Ramos (cell line): ENCODE data around the gene AVPI1.

Experiments used
- in situ Hi-C: fragments of 300-500 bp; cut with MboI; formaldehyde crosslinking; loops from one replicate; pipeline ENCODE4 v1.14.3; 2022; ENCODE audit warnings: low sequenced_read_pairs; ENCODE audit not compliant: unreplicated experiment

AVPI1 gene

DNA sequence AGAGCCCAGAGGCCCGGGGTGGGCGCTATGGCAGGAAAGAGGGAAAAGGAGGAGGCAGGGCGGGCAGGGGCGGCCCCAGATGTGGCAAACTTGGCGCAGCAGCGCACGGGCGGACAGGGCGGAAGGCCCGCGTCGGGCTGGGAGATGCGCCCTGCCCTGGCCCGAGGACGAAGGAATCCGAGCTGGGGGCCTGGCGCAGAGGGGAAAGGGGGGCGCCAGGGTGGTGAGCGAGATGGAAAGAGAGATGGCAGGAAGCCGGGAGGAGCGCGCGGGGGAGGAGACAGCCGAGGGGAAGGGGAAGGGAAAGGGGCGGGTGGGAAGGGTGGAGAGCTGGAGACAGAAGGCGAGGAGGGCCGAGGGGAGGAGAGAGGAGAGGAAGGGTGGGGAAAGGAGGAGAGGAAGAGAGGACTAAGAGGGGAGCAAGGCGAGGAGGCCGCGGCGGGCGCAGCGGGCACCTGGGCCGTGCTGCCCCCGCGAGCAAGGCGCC is 26.3 kb upstream of the AVPI1 start, which contains the start of gene MARVELD1:
MARVELD1 (plus strand) TSS at position 392 of the 487 bp plus-strand sequence. CDS start 147 bp downstream, outside the sequence.
- in situ Hi-C loops, result no loop called here

DNA sequence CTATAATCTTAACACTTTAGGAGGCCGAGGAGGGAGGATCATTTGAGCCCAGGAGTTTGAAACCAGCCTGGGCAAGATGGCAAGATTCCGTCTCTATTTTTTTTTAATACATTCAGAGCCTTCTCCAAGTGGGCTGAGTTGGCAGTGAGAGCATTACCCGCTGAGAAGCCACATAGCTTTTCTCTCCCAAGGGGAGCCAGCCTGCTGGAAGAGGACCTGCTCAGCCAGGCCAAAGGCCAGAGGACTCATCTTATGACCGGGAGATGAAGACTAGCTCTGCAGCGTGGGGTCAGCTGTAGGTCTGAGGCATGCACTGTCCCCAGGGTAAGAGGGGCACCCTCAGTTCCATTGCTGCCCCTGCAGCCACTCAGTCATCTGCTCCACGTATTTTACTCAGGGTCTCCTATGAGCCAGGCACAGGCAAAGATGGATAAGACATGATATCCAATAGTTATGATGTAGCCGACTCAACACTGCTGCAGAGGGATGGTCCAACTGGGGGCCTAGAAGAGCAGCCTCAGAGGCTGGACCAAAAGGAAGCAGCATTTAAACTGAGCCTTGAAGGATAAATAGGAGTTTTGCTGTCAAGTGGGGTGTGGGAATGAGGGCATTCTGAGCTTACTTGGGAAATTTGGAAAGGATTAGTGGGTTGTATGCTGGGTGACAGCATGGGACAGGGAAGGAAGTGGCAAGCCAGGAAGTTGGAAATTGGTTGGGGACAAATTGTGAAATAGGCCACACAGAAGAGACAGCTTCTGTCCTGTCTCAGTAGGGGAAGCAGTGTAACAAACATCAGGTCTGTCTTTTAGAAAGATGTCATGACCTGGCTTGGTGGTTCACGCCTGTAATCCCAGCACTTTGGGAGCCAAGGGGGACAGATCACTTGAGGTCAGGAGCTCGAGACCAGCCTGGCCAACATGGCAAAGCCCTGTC is 24.9 kb upstream of the AVPI1 start:
- in situ Hi-C loops, result no loop called here

DNA sequence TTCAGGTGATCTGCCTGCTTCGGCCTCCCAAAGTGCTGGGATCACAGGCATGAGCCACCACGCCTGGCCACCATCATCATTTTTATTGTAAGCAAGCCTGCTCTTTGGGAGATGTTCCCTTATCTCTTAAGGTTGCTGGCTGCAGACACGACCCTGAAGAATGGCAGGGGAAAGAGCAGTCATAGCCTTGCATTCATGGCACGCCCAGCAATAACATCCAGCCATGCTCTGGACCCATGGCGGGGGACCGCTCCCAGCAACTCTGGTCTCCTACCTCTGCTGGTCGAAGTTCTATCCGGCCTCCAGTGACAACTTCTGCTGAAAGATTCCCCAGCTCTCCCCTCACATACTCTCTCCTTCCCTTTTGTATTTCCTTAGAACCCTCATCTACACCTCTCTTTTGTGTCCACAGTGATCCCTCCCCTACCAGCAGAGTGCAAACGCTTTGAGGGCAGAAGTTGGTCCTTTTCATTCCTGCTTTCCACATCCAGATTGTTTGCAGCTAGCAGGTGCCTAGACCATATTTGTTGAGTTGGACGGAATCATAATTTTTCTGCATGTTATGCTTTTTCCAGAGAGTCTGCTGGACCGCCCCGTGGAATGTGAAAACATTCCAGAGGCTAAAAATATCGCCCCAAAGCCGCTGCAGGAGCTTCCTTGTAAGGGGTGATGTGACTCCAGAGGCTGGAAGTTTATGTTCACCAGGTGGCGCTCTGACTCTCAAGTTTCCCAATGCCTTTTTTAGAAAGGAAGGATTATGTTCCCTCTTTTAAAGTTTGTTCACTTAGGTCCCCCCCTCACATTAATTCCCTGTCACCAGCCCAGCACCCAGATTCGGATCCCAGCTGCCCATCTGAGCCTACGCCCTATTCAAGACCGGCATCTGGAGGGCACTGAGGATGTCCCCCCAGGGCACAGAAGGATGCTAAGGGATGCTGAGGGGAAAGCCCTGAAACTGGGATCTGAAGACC is 22.2 kb upstream of the AVPI1 start:
- in situ Hi-C loops, result no loop called here

DNA sequence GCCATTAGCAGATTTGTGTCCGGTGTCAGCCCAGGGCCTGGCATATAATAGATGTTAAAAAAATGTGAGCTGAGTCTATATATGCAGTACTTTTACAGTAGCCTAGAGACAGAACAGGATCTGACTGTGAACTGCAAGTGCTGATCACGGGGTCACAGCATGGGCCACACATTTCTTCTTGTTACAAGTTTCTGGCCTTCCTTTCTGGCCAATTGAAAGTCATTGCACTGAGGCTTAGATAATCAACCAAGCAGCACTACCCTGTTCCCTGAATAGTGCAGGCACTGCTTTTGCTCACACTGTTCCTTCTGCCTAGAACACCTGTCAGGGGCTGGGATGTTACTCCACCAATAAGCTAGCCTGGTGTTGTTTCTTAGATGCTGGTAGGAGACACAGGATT is 21.1 kb upstream of the AVPI1 start:
- in situ Hi-C loops, result no loop called here

DNA sequence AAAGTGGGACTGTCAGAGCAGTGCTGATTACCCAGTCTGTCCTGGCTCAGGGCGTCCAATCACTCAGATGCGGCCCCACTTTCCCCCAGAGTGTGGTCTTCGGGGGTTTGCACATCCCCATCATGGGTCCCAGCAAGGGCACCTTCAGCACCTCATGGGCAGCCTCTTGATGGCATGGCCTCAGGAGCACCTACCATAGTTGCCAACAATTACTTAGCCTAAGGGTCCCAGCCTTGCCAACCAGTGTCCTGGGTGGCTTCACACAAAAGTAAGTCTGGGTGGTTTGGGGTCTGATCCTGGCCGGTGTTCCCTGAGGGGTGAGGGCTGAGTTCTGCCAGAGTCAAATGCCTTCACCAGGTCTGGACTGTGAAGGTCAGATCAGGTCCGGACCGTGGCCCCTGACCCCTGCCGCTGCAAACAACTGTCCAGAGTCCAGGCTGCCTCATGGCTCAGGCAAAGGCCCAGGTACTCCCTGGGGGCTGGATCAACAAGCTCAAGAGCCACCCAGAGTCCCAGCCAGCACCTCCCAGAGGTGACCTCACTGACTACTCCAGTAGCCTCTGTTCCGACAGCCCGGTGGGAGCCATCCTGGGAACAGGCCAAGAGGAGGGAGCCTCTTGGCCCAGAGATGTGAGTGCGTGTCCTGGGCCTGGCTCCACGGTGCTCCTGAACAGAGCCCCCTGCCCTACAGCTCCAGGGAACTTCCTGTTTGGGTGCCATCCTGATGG is 20.3 kb upstream of the AVPI1 start:
- in situ Hi-C loops, result no loop called here

DNA sequence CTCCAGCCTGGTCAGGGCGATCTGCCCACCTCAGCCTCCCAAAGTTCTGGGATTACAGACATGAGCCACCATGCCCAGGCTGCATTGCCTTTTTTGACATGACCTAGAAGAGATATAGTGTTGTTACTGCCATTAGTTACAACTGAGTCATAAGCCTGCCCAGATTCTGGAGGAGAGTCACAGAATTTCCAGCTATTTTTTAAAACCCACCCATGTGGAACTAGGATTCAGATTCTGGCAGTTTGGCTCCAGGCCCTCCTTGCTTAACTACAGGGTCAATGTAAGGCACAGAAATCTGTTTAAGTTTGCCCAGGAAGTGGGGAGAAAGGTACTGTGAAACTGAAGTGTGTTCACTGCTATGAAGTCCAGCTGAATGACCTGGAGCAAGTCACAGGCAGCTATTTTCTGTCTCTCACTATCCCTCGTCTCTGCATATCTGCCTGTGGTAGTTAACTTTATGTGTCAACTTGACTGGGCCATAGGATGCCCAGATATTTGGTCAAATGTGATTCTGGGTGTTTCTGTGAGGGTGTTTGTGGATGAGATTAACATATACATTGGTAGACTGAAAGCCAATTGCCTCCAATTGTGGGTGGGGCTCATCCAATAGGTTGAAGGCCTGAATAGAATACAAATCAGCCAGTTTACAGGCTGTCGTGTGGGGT is 18.1 kb upstream of the AVPI1 start:
- in situ Hi-C loops, result no loop called here

DNA sequence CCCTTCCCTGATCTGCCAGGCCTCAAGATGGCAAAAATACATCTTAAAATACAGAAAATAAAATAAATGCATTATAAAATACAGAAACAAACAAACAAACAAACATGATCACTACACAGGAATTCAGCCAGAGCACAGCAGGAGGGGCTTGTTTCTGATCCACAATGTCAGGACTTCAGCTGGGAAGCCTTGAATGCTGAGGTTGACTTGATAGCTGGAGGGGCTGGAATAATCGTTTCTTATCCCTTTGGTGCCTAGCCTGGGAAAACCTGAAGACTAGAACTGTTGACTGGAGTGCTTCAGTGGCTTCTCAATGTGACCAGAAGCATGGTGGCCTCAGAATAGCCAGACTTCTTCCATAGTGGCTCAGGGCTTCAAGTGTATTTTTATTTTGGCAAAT is 17.3 kb upstream of the AVPI1 start:
- in situ Hi-C loops, result no loop called here

DNA sequence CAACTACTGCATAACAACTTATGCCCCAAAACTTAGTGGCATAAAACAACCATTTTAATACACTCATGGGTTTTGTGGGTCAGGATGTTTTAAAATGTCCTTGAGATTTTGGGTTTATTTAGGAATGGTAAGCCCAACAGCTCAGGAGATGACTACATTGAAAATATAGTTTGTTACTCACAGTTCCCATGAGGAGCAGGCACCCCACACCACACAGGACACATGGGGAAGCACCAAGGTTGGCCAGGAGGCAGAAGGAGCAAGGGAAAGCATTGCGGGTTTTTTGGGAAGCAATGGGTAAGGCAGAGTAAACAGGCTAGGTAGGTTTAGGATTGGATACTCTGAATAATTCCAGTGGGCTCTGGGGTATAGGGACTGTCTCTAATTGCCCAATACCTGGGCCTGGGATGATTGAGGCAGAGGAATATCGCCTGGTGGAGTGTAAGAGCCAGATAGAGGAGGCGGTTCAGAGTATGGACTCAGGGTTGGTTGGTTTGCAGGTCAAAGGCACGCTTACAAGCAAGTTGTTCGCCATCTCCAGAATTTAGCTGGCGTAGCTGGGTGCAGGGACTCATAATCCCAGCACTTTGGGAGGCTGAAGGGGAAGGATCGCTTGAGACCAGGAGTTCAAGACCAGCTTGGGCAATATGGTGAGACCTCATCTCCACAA is 16.5 kb upstream of the AVPI1 start:
- in situ Hi-C loops, result no loop called here

DNA sequence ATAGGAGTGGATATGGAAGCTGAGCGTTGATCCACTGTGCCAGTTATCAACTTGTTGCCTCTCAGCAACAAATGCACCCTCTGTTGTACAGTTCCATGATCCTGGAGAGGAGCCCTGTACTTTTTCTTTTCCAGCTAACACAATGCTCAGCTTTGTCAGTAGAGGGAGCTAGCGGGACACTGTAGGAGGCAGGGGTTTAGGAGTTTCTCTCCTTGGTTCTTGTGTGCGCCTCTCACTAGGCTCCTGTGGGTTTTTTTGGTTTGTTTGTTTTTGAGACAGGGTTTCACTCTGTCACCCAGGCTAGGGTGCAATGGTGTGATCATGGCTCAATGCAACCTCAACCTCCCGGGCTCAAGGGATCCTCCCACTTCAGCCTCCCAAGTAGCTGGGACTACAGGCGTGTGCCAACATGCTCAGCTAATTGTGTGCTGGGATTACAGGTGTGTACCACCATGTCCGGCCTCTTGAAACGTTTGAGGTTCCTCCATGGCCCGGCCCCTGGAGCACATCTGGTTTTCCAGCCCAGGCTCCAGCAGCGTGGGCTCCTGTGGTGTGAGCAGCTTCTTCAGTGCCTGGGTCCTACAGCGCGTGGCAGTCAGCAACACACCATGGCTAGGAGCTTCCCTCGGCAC is 14.5 kb upstream of the AVPI1 start:
- in situ Hi-C loops, result no loop called here

DNA sequence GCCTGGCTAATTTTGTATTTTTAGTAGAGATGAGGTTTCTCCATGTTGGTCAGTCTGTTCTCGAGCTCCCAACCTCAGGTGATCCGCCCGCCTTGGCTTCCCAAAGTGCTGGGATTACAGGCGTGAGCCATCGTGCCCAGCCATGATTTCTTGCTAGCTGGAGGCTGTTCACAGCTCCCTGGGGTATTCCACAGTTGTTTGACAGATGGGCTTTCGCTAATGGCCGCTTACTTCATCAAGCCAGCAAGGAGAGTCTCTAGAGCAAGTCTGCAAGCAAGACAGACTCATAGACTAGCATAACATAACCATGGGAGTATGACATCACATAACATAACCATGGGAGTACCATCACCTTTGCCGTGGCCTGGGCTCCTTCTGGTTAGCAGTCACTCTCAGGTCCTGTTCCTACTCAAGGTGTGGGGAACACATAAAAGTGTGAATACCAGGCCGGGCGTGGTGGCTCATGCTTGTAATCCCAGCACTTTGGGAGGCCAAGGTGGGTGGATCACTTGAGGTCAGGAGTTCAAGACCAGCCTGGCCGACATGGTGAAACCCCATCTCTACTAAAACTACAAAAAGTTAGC is 11.1 kb upstream of the AVPI1 start:
- in situ Hi-C loops, result loop anchor here (10.0 kb wide), 1 partner anchor 177 kb away; no protein-coding TSS in a partner anchor

DNA sequence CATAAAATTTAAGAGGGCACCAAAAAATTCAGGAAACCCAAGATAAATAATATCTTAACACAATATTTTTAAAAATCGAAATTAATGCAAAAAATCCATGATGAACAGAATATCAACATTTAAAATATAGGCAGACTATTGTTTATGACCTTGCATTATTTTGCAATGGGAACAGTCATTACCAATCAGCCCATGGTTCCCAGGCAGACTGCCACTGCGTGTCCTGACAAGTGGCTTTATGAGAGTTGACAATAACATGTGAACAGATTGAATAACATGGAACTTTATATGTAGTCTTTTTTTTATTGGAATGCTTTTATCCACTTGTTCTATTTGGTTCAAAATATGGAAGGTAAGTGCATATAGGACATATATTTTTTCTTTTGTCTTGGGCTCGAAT is 3.1 kb upstream of the AVPI1 start:
- in situ Hi-C loops, result loop anchor here (10.0 kb wide), 1 partner anchor 185 kb away; no protein-coding TSS in a partner anchor

DNA sequence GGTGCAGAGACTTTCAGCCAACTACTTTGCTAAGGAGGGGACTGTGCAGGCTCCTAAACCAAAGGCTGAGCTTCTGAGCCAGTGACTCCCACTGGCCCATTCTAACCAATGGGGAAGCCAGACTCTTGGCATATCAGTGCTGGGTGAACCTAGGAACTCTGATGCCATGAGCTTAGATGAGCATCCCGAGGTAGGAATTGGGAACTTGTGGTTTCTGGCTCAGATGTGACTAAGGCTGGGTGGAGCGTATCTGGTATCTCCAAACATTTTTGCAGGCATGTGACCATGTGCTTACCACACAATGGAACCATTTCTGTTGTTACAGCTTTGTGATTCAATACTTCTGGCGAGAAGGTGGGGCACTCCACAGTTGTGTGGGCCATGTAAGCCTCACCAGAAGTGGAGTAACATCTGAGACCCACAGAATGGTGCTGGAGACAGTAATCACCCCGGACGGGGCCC is 2.5 kb upstream of the AVPI1 start:
- in situ Hi-C loops, result loop anchor here (10.0 kb wide), 1 partner anchor 185 kb away; no protein-coding TSS in a partner anchor

DNA sequence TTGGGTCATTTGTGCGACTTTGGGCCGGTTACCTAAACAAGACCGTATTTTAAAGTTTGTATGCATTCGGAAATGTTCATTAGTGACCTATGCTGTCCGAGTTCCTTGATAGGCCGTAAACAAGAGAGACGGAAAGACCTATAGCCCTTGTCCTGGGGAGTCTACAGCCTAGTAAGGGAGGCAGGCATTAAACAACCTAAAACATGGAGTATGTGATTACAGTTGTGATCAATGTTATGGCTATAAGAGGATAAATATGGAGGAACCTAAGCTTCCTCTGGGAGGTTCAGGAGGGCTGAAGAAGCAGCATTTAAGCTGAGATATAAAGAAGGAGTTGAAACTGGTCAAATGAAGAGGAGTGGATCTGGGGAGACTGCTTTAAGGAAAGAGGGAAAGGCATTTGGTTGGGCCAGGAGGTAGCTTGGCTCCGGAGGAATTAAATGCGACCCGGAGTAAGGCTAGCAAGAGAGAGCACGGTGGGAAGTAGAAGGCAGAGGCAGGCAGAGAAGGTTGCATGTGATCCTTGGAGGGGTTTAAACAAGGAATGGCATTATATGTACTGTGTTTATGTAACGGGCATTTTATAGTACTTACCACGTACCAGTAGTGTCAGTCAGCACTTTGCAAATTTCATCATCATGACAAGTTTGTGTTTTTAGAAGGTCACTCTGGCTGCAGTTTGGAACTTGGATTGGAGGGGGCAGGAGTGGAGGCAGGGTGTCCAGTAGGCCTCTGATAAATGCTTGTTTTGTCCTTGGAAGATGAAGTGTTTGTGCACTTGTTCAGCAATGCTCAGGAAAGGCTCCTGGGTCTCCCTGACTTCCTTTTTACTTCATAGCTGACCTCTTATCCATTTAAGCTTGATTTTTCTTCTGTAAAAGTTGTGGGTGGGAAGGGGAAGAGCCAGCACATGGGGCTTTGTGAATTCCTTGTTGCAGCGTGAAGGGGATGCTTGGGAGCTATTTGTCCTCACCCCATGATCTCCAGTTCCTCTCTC is 1.0 kb upstream of the AVPI1 start:
- in situ Hi-C loops, result no loop called here

DNA sequence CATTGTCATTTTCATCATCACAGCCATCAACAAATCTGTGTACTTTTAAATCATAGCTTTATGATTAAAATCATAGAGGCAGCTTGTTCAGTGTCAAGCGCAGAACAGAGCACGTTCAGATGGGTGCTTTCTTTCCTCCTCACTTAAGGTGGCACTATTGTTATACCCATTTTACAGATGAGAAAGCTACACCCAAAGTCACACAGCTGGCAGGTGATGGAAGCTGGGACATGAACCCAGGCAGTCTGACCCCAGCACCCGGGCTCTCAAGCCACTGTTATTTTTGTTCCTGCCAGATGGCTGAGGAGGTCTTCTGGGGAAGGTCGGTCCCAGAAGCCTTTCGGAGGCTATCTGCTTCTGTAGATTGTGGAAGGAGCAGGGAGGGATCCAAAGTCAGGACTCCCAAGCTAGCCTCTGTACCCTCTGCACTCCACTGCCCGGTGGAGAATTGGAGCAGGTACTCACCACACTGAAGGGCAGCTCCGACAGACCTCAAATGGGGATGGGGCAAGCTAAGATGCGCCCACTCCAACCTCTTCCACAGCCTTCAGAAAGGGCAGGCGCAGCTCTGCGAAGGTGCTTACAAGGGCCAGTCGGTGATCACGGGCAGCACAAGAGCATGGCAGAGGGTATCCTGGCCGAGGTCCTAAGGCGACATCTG is 610 bp downstream of the AVPI1 start:
- in situ Hi-C loops, result no loop called here

DNA sequence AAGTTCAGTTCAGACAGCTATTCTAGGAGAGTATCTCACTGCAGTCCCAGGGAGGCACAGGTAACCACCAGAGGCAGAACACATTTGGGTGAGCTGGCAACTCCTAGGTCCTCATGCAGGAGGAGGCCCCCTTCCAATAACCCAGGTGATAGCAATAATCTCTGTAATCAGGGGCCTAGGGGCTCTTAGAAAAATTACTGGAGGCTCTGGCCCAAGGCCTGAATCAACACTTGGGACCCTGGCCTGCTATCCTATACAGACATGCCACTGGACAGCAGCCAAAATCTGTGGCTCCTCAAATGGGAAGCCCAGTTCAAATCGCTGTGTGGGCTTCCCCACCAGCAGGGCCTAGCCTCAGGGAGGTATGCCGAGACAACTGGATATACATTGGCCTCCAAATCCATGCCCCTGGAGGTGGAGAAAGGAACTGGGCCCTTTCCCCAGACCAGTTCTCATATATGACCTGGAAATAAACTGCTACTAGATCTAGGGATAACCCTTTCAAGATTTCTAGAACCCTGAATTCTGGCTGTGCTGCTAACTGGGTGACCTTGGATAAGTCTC is 1.6 kb downstream of the AVPI1 start:
- in situ Hi-C loops, result no loop called here

DNA sequence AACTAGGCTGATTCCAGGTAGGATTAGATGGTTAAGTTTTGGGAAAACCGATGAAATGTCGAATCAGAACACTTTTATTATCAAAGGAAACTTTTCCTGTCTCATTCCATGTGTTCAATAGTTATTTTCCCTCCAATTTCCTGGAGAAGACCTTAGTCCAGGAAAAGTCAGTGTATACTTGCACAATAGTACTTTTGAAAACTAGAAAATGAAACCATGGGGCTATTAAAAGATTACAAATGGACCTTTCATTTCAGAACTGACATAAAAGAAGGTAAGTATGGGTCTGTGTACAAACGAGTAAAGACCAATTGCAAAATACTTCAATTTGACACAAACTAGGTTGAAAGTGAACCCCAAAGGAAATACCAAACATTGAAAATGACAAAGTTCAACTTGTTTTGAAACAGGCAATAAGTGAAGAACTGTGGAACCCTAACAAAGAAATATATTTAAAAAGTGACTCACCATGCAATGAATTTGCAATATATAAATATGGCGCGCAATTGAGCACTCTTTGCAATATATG is 2.1 kb downstream of the AVPI1 start:
- in situ Hi-C loops, result no loop called here
